K562 (cell line): ENCODE measurements around the gene BCAR1. TPM values are rescaled to one million over a fixed set of nuclear protein-coding genes. Genes with fewer than 3 reads are reported as not detected.

Source experiments
- ARID3B ChIP-seq: fragments of 250-450 bp; sonication (Bioruptor Pico); IDR thresholded peaks from 2 replicates; pipeline ENCODE4 v1.4.0; 2020; ENCODE audit warnings: borderline replicate concordance
- ATF1 ChIP-seq, 2 experiments: fragments of 450-650 bp in 1 of 2; IDR thresholded peaks; 2 replicates each; pipeline ENCODE4 v1.6.1; 2016; ENCODE audit warnings: missing compliant biosample characterization in 1 of 2, missing genetic modification characterization in 1 of 2
- CLOCK ChIP-seq: fragments of 250-450 bp; sonication (Bioruptor Pico); IDR thresholded peaks from 2 replicates; pipeline ENCODE4 v1.4.0; 2020; ENCODE audit warnings: mild to moderate bottlenecking, moderate library complexity, borderline replicate concordance
- E2F6 ChIP-seq, 2 experiments: IDR thresholded peaks; 2 replicates each; pipeline ENCODE4 v1.6.1; 2011; ENCODE audit warnings: borderline replicate concordance in 1 of 2, control low read depth in 1 of 2, low read depth in 1 of 2, low read length in 1 of 2, mild to moderate bottlenecking in 1 of 2, mixed read lengths in 1 of 2, moderate library complexity in 1 of 2; ENCODE audit not compliant: insufficient read depth in 1 of 2, insufficient read length in 1 of 2, poor library complexity in 1 of 2, severe bottlenecking in 1 of 2; ENCODE audit errors: extremely low read depth in 1 of 2
- KLF1 ChIP-seq: fragments of 450-650 bp; IDR thresholded peaks from 2 replicates; pipeline ENCODE4 v1.6.1; 2016; ENCODE audit warnings: missing genetic modification characterization, missing compliant biosample characterization
- NFYB ChIP-seq: IDR thresholded peaks from 2 replicates; pipeline ENCODE4 v1.6.1; 2011; ENCODE audit warnings: mild to moderate bottlenecking, moderate library complexity; ENCODE audit not compliant: insufficient read length; ENCODE audit errors: extremely low read depth
- REST ChIP-seq, 2 experiments: fragments of 450-650 bp; formaldehyde crosslinking in 1 of 2; IDR thresholded peaks; 2 replicates each; pipeline versions ENCODE4 v1.4.0 to v1.6.1; 2014 to 2020; ENCODE audit warnings: mild to moderate bottlenecking in 2 of 2, borderline replicate concordance in 1 of 2, low read depth in 1 of 2
- TAL1 ChIP-seq: fragments of 450-650 bp; IDR thresholded peaks from 2 replicates; pipeline ENCODE4 v1.6.1; 2016; ENCODE audit warnings: mild to moderate bottlenecking
- ZNF740 ChIP-seq, 3 experiments: fragments of 200-800 bp in 1 of 3; sonication (Bioruptor generic) in 1 of 3; sonication (generic) in 1 of 3; formaldehyde crosslinking in 1 of 3; IDR thresholded peaks; 2 replicates each; pipeline versions ENCODE4 v1.6.1 to v1.8.0; 2016 to 2022; ENCODE audit warnings: mild to moderate bottlenecking in 2 of 3, missing compliant biosample characterization in 2 of 3, missing genetic modification characterization in 2 of 3, missing genetic modification reagents in 1 of 3
- polyA plus RNA-seq, 8 experiments: library from polyadenylated mRNA; depleted of rRNA in 4 of 8; stranded (reverse) in 5 of 8; unstranded in 3 of 8; fragments of >200 nt; fragmentation: Nextera tagmentation in 2 of 8; fragmentation: Illumina TruSeq in 1 of 8; extraction: Ambion mirVana in 2 of 8; extraction: Trizol in 1 of 8; gene quantifications; 2 replicates each; pipeline versions ENCODE4 v1.2.1 to v1.2.3, GENCODE V29; 2011 to 2014; ENCODE audit warnings: inconsistent platforms in 1 of 8, missing spikeins in 1 of 8
- total RNA-seq, 7 experiments: library from RNA; depleted of rRNA in 6 of 7; stranded (reverse); fragments of >200 nt in 6 of 7; fragmentation: Illumina TruSeq in 2 of 7; extraction: Trizol in 2 of 7; gene quantifications; 2 replicates each; pipeline versions ENCODE4 v1.2.1 to v1.2.3, GENCODE V29; 2011 to 2021; ENCODE audit warnings: low replicate concordance in 1 of 7

BCAR1 gene
- total and polyA plus RNA-seq, 9 of the 15 experiments (the other 6 are each of a cell fraction or from before 2014, with no cell fraction given), result 0.10 to 26.3 (median 3.6) TPM

GRCh38 chr16:75251280-75252048 is at the start of gene BCAR1 (continued):
- TF ChIP-seq REST (IDR thresholded peaks at IDR 0.05; ENCODE audit: borderline replicate concordance), result peak; percentile 48; the same call in 1 of the 2 replicates
- no peak for TF ChIP-seq REST (CRISPR knock-in tag; IDR thresholded peaks at IDR 0.05; ENCODE audit: low read depth)
- no peak for TF ChIP-seq CLOCK (CRISPR knock-in tag)
- TF ChIP-seq E2F6 (IDR thresholded peaks at IDR 0.05; ENCODE audit: borderline replicate concordance in 1 of 2, extremely low read depth in 1 of 2, insufficient read depth in 1 of 2, insufficient read length in 1 of 2, low read depth in 1 of 2, low read length in 1 of 2, poor library complexity in 1 of 2, severe bottlenecking in 1 of 2), result peak; percentile 24 to 81
- peak; percentile 26 for TF ChIP-seq NFYB
- TF ChIP-seq TAL1, result no peak
- no peak for TF ChIP-seq ATF1 (CRISPR knock-in tag; IDR thresholded peaks at IDR 0.05)
- TF ChIP-seq ATF1 (tag; IDR thresholded peaks at IDR 0.05), result no peak
- no peak for TF ChIP-seq ARID3B (CRISPR knock-in tag)
- no peak for TF ChIP-seq KLF1
- TF ChIP-seq ZNF740 (CRISPR knock-in tag; IDR thresholded peaks at IDR 0.05), result no peak
- TF ChIP-seq ZNF740 (tag; IDR thresholded peaks at IDR 0.05), result no peak
